NCI-H526 (cell line): ENCODE results near the gene ALDH9A1.

Source experiments
- DNase-seq, 2 experiments: peaks; one replicate each; lab custom pipeline; 2025; lab: John Stamatoyannopoulos, UW

ALDH9A1 gene

GRCh38 chr1:165623624-165624023, 74.7 kb downstream of the ALDH9A1 start:
- DNase-seq, result no peak

GRCh38 chr1:165619647-165620151, 78.7 kb downstream of the ALDH9A1 start:
- DNase-seq, result no peak

- no peak for DNase-seq
Measured at GRCh38 chr1:165616987-165617546, 81.3 kb downstream of the ALDH9A1 start.

GRCh38 chr1:165616054-165616612, 82.2 kb downstream of the ALDH9A1 start:
- no peak for DNase-seq
